Stimulated activated CD8-positive, alpha-beta memory T cell treated with anti-CD3 and anti-CD28 coated beads, Interleukin-15, amount 100 ng/mL, for 24 hours (primary cell): ENCODE results near the gene PLPP7.
"Not testable (repeated sequence)": the region's sequence is repeated elsewhere in the genome, so short reads cannot be mapped to it uniquely, and the experiment has no call there.

Source experiments
- DNase-seq: peaks from one replicate; pipeline ENCODE4 v3.0.0-alpha.2; 2020; ENCODE audit warnings: low read depth

The PLPP7 gene

DNA sequence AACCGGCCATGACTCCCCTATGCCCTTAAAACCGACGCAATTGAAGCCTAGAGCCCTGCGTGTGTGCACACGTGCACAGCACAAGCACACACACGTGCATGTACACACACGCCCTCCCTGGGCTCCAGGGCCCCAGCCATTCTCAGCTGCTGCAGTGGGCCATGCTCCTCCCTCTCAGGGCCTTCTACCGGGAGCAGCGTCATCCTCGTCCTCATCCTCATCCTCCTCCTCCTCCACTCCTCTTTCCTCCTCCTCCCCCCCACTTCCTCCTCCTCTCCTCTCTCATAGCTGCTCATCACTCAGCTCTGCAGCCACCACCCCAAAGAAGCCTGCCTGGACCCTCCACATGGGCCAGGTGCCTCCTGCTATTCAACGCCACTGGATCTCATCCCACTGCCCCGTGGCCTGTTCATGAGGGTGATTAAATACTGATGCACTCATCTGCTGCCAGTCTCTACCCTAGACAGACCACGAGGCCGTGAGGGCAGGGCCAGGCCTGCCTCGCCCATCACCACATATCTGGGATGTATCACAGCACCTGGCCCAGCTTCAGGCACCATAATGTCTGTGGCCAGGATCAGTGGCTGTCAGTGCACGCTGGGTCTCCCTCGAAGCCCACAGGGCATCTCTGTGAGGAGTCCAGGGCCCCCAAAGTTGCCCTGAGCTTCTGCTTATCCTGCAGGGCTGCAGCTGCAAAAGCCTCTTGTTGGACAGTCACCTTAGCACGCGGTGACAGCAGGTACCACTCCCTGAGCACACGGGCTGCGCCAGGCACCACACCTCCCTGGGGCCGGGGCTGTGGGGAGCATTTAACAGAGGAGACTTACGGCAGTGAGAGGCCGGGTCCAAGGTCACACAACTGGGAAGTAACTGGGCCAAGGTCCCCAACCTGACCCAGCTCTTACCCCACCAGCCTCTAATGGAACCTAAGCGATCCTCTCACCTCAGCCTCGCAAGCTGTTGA is 23.0 kb upstream of the PLPP7 start:
- no peak for DNase-seq

DNA sequence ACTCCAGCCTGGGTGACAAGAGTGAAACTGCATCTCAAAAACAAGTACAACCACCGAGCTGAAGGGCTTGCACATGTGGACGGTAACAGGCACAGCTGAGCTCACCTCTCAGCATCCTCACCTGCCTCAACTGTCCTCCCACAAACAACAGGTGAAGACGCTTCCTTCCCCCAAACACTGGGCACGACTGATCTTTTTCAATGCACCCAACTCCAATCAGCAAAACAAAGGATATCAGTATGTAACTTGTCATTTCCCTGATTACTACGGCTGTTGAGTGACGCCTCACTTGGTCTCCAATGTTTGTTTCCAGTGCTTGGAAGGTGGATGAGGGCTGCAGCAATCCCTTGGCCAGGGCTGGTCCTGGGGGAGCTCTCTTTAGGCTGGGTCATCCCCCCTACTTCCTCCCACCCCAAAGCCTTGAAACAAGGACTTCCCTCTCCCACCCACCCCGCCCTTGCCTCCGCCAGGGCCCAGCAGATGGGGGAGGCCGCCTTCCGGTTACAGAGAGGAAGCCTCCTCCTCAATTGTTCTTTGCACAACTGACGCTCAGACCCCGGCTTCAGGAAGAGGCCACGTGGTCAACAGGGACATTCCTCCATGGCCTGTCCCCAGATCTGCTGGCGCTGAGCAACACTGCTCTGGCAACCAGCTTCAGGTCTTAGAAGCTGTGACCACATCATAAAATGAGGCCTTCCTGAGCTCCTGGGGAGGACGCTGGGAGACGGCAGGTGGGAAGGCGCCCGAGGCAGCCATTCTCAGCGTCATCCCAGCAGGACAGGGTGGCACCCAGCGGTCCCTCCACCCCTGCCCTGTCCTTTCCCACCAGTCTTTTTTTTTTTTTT is 19.1 kb upstream of the PLPP7 start:
- DNase-seq = no peak

DNA sequence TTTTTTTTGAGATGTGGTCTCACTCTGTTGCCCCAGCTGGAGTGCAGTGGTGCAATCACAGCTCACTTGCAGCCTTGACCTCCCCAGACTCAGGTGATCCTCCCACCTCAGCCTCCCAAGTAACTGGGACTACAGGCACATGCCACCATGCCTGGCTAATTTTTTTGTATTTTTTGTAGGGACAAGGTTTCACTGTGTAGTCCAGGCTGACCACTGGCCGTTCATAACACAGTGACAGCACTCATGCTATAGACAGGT is 18.6 kb upstream of the PLPP7 start:
- not testable (repeated sequence) for DNase-seq

DNA sequence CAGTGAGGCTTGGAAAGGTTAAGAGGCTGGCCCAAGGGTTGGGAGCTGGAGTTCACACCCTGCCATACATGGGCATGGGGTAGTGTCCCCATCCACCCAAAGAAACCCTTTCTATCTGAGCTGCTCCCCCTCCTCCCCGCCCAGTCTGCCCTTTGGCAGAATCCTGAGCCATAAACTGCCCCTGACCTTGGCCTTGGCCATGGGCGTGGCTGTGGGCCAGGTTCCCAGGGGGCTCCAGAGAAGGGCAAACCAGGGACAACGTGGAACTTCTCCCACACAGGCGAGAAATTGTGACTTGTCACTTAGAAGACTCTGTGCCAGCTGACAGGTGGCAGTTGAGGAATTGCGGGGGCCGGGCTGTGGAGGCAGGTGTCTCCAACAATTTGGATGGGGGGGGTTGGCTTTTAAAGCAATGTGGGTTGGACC is 18.0 kb upstream of the PLPP7 start:
- no peak for DNase-seq

DNA sequence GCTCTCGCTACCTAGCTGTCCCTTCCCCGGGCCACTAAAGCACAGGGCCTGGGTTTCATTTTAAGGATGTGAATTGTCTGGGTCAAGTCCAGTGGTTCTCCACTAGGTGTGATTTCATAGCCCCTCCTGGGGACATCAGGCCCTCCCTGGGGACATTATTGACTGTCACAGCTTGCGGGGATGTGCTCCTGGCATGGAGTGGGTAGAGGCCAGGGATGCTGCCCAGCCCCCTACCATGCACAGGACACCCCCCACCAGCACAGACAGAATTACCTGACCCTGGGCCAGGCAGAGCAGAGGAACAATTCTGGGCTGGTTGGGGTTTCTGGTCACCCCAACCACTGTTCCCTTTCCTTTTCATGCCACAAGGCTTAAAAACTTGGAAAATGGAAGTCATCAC is 17.3 kb upstream of the PLPP7 start:
- no peak for DNase-seq

DNA sequence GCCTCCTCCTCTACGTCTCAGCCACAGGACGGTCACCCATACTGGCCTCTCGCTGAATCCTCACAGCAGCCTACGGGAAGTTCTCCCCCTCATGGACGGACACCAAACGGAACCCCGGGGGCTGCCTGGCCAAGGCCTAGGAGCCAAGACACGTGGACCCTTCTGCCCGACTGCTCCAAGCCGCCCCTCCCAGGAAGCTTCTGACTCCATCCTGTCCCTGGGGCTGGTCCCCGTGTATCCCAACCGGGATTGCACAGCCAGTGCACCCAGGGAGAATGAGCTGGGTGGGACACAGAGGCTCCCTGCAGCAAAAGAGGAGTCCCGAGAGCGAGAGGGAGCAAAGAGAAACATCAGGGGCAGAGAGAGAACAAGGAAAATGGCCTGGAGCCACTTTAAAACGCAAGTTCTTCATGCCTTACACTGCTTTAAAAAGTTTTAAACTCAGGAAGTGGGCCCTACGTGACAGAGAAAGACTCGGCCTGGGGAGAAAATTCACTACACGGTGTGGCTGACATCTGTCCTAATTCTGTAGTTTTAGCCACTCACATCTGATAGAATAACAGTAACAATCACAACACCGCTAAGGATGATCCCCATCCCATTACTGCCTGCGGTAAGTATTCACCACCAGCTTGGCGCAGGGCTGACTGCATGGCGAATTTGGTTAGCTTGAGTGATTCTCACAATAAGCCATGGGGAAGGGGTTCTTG is 16.2 kb upstream of the PLPP7 start:
- DNase-seq = no peak

DNA sequence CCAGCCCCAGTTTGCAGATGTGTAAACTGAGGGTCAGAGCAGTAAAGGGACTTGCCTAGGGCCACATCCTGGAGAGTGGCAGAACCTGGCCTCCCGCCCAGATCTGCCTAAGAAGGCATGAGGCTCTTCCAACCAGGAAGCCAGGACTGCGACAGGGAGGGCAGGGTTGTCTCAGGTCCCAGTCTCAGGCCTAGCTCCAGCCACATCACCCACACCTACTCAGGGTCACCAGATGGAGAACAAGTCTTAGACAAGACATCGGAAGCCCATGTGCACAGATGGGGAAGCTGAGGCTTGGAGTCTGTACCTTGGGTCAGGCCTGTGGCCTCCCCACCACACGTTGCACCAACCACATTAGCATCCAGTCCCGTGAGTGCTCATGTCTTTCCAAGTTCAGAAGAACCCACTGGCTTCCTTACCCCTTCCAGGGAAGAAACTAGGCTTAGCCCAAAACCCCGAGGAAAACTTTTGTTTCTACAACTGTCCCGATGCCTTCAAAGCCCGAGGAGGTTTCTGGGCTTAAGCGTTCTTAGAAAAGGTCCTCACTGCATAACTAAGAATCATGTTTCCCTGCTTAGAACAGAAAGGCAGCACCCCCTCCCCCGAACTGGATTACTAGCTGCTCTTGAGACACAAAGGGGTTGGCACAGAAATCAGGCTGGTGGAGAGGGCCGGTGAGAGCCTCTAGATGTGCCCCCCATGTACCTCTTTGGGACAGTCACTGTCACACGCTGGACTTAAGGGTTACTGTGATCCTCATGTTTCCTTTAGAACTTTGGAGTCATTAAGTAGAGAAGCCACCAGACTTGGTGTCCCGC is 15.5 kb upstream of the PLPP7 start:
- DNase-seq = no peak

DNA sequence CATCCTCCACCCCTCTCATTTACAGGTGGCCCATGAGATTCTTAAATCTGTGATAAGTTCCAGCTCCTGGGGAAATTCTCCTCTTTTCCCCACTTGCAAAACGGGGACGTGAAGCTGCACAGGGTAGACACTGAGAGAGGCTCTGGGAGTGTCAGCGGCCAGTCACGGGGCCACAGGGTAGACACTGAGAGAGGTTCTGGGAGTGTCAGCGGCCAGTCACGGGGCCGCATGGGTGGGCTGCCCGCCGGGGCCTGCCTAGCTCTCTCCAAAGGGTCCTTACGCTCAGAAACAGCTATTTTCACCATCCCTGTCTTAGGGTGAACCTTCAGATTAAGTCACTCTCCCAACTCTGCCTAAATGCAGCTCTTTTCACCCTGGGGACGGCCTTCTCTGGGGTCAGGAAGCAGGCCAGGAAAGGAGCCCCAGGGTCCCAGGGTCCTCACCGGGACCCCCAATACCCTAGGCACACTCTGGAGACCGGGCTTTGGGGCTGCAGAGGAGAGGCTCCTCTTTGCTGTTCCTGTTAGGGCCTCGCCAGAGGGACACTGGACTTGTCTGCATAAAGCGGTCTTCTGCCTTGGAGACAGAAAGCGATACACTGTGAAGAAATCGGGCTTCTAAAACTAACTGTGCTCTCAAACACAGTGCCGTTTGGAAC is 14.7 kb upstream of the PLPP7 start:
- DNase-seq = no peak

DNA sequence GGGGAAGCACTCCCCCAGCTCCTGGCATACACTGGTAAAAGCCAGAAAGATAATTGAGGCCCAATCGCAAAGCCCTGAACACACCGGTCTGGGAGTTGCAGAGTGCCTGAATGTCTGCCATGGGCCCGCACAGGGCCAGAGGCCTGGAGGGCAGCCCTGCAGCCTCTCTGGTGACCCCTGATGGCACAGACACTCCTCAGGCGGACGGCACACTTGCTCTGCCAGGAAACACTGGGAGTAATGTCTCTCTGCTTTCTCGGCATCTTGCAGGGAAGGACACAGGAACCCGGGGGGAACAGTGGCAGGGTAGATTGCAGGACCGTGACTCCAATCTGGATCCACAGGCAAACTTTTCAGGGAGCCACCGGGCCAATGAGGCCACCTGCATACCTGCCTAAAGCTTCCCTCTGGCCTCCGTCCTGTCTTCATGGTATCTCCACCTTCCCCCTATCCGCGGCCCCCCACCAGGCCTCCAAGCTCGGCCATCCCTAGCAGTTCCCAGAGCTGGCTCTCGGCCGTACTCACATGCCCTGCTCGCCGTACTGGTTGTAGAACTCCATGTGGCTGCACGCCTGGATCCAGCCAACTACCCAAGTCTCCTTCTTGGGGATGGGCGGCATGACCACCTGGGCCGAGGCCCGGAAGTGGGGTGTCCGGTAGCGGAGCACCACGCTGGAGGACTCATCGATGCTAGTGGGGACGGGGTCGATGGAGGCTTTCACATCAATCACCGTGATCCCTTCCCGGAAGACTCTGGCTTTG is 14.0 kb upstream of the PLPP7 start:
- DNase-seq = no peak

DNA sequence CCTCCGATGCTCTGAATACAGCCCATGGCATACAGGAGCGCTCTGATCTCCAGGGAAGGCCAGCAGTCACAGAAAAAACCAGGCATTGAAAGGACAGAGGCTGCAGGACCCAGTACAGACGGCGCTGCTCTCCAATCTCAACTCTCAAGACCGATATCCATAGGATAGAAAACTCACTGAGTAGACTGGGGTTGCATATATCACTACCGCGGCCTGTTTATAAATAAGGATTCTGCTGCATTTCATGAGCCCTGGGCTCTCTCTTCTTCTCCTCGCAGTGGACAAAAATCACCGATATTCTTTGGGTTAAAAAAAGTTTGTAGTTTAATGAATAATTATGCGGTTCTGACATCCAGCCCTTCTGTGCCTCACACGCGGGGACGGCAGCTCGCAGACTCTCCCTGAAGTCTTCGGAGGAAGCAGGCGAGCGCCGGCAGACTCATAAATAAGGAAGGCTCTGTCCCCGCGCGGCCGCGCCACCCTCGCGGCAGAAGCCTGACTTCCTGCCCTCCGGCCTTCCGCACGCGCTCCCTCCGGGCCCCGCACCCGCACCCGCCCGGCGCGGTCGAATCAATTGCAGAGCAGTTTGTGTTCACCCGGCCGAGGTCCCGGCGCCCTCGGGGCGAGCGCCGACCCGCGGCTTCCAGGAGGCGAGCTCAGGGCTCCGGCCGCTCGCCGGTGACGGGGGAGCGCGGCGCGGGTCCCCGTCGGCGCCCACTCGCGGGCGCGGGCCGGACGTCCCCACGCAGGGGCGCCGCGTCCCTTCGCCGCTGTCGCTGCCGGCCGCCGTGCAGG is 13.2 kb upstream of the PLPP7 start, which contains the start of gene FAM78A:
FAM78A (minus strand) TSS at position 417 of the 795 bp plus-strand sequence; CDS start at position 86, 331 bp downstream.
- DNase-seq = no peak

DNA sequence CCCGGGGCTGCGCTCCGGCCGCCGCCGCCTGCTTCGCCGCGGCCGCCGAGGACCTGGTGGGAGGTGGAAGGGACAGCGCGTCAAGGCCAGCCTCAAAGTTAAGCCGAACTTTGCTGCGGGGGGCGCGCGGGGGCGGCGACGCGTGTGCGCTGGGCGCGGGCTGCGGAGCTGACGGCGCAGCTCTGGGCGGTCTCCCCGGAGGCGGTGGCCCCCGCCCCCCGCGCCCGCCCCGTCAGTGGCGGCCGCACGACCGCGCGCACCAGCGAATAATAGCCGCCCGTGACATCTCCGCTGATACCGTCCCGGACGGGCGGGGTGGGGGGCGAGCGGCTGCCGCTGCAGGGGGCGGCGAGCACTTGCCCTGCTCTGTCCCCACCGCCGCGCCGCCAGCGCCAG is 12.6 kb upstream of the PLPP7 start:
- DNase-seq = no peak

DNA sequence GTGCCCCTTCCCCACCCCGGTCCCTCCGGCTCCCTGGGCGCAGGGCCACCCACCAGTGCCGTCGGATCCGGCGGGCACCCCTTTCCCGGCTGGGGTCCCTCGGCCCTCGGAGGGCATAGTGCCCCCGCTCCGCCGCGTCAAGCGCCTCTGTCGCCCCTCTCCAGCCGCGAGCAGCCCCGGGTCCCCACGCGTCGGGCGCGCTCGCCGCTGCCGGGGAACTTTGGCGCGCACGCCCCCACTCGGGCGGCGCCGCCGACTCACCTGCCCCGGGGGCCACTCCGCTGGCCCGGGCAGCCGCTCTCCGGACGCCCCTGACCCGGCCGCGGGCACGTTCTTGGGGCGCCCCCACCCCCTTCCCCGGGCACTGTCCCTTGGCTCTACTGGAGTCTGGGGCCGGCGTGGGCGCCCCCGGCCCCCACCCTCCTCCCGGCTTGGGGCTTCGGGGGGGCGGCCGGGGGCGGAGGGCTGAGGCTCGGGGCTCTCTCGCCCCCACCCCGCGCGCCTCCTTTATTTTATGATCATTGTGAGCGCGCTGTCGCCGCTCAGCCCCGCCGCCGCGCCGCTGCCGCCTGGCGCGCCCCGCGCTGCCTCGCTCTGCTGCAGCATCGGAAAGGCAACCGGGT is 12.1 kb upstream of the PLPP7 start:
- DNase-seq = no peak

DNA sequence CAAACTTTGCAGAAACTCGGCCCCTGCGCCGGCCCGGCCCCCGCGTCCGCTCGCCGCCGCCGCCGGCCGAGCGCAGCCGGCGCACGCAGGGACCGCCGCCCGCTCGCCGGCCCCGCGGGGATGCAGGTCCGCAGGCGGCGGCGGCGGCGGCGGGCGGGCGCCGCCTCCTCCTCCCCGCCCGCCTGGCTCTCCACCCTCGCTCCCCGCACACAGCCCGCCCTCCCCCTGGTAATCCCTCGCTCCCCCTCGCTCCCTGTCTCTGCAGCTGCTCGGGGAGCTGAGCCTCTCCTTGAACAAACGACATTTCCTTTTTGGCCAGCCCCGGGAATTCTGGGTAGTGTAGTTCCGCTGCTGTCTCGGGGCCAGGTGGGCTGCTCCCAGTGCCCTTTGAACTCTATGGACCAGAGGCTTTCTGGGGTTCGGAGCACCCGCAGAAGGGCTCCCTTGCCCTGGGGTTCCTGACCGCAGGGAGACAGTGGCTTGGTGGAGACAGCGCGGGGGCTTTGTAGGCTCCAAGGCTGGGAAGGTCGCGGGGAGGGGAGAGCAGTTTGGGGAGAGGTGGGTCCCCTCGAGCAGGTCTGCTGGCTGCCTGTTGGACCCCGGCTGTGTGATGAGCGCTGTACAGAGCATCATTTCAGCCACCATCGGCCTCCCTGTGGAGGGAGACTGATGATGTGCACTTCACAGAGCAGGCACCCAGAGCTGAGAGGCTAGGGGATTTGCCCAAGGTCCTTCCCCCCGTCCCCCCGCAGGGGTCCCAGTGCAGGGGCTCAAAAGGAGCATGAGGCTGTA is 11.4 kb upstream of the PLPP7 start:
- no peak for DNase-seq

DNA sequence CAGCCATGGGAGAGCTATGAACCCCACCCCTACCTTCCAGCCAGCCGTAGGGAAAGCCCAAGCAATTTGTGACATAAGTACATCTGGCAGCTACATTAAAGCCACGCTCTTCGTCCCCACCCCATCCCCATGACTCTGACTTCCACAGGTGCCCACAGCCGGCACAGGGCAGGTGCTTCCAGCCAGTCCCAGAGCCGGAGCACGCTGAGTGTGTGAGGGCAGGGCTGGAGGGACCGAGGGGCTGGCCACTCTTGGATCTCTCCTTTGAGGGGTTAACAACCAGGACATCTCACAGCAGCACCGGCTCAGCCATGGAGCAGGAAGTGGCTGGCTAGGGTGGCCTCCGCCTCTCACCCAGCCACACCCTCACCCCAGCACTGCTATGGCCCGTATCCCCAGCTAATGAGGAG is 10.8 kb upstream of the PLPP7 start:
- DNase-seq = no peak

DNA sequence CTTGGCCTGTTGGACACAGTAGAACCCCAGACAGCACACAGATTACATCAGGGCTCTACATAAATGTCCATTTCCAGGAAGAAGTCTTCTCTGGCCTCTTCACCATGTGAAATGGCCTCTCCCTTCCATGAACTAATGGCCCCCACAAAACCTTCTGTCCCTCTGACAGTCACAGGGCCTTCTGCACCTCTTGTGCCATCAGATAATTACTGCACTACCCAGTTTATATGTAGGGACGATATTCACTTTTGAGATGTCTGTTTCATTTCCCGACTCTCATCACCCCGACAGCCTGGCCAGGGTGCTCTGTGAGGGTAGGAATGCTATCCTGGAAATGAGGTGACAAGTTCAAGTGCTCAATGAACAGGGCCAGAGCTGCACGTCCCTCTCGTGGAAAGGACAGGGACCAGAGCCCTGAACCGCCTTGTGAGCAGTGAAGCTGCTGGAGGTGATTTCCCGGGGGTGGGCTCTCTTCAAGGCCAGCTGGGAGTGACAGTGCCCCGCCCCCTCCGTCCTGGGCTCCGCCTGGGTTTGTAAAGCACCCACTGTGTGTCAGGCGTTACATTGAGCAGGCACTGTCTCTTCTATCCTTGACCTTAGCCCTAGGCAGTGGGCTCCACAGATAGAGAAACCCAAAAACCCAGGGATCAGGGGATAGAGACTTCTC is 10.2 kb upstream of the PLPP7 start:
- DNase-seq = no peak

DNA sequence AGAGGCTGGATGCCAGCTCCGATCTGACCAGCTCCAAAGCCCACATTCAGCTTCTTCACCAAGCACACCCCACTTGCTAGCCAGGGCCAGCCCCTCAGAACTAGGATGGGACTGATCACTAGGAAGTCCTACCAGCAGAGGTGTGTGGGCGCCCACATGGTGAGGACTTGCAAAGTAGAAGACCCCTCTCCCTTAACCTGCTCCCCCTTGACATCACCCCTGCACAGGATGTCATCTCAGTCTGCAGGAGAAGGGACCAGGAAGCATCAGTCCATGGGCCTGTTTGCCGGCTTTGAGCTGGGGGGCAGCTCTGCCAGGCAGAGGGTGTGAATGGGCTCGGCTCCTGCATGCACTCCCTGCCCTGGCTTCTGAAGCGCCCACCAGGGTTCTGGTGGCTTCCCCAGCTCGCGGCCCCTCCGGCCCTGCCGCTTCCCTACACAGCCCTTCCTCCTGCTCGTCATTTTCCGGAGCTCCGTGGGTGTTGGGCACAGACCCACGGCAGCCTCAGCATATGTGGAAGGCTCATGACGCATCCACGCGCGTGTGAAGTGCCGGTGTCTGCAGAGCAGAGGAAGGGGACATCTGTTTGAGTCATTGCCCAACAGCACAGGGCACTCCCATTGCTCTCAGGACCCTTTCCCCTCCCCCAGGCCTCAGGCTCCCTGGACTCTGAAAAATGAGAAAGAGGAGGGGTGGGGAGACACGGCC is 9.5 kb upstream of the PLPP7 start:
- DNase-seq = no peak

DNA sequence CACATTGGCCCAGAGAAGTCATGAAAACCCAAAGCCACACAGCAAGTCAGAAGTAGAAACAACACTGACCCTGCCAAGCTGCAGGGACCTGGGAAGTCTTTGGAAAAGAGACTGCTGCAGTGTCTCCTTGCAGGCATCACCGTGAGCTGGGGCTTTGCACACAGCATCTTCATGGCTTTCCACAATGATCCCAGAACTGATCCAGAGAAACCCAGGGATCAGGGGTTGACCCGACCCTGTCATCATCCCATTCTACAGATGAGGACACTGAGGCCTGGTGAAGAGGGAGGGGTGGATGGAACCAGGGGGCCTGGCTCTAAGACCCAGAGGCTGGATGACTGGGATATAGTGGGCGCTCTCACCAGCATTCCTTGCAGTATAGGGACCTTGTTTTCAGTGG is 8.9 kb upstream of the PLPP7 start:
- DNase-seq = no peak
